Neural cell (in vitro differentiated cells): ENCODE measurements around the gene SPOCK1. TPM values are rescaled to one million over a fixed set of nuclear protein-coding genes. Genes with fewer than 3 reads are reported as not detected.

Experiments used
- H2AFZ ChIP-seq: fragments of 200-600, 300-800 bp; sonication (generic), shearing (Covaris generic); 2 replicates; pipeline ENCODE4 v1.6.0; 2014; ENCODE audit warnings: low read depth, mild to moderate bottlenecking, antibody characterized with exemption, low read length, moderate library complexity
- H3F3A ChIP-seq: fragments of 200-600 bp; shearing (Covaris generic); 2 replicates; pipeline ENCODE4 v1.6.1; 2016; ENCODE audit warnings: mild to moderate bottlenecking, moderate library complexity, mixed read lengths, antibody characterized with exemption, low read length; ENCODE audit not compliant: insufficient read depth, poor library complexity, severe bottlenecking
- H3K27ac ChIP-seq: fragments of 200-600, 300-800 bp; sonication (generic), shearing (Covaris generic); 2 replicates; pipeline ENCODE4 v1.5.1; 2014; ENCODE audit warnings: mild to moderate bottlenecking, low read length, moderate library complexity
- H3K27me3 ChIP-seq: fragments of 300-800, 200-600 bp; sonication (generic), shearing (Covaris generic); 2 replicates; pipeline ENCODE4 v1.6.0; 2014; ENCODE audit warnings: mild to moderate bottlenecking, low read depth, low read length, moderate library complexity; ENCODE audit not compliant: insufficient read depth
- H3K36me3 ChIP-seq: fragments of 300-800, 200-600 bp; sonication (generic), shearing (Covaris generic); 2 replicates; pipeline ENCODE4 v1.5.1; 2014; ENCODE audit warnings: mild to moderate bottlenecking, antibody characterized with exemption, low read length, moderate library complexity; ENCODE audit not compliant: insufficient read depth
- H3K4me2 ChIP-seq: fragments of 300-800, 200-600 bp; sonication (generic), shearing (Covaris generic); 2 replicates; pipeline ENCODE4 v1.6.0; 2014; ENCODE audit warnings: mild to moderate bottlenecking, low read length
- H3K4me3 ChIP-seq: fragments of 300-800, 200-600 bp; sonication (generic), shearing (Covaris generic); 2 replicates; pipeline ENCODE4 v1.5.1; 2014; ENCODE audit warnings: mild to moderate bottlenecking, low read length, moderate library complexity
- H3K79me2 ChIP-seq: fragments of 200-600 bp; shearing (Covaris generic); replicated peaks from 2 replicates; pipeline ENCODE4 v1.6.0; 2014; ENCODE audit warnings: mild to moderate bottlenecking, low read length, moderate library complexity; ENCODE audit not compliant: insufficient read depth
- H3K9ac ChIP-seq: fragments of 300-800, 200-600 bp; sonication (generic), shearing (Covaris generic); 2 replicates; pipeline ENCODE4 v1.6.1; 2016; ENCODE audit warnings: mild to moderate bottlenecking, low read length, mixed read lengths
- H3K9me2 ChIP-seq: fragments of 200-600 bp; shearing (Covaris generic); 2 replicates; pipeline ENCODE4 v1.6.1; 2016; ENCODE audit warnings: mild to moderate bottlenecking, low read length, mixed read lengths; ENCODE audit not compliant: insufficient read depth
- H3K9me3 ChIP-seq: fragments of 200-600, 300-800 bp; sonication (generic), shearing (Covaris generic); 2 replicates; pipeline ENCODE4 v1.6.1; 2016; ENCODE audit warnings: mild to moderate bottlenecking, mixed run types, low read length, moderate library complexity, mixed read lengths
- H4K20me1 ChIP-seq: fragments of 200-600 bp; shearing (Covaris generic); 2 replicates; pipeline ENCODE4 v1.6.1; 2016; ENCODE audit warnings: mild to moderate bottlenecking, mixed run types; ENCODE audit not compliant: insufficient read depth
- CTCF ChIP-seq: fragments of 450-650 bp; IDR thresholded peaks from 2 replicates; pipeline ENCODE4 v1.5.1; 2014; ENCODE audit warnings: antibody characterized with exemption, mild to moderate bottlenecking, moderate library complexity; ENCODE audit not compliant: poor library complexity, severe bottlenecking
- EP300 ChIP-seq: fragments of 450-650 bp; conservative IDR thresholded peaks from 2 replicates; pipeline ENCODE4 v1.6.1; 2014; ENCODE audit warnings: antibody characterized with exemption, mild to moderate bottlenecking, moderate library complexity; ENCODE audit not compliant: poor library complexity, severe bottlenecking
- EZH2 ChIP-seq: fragments of 200-600, 300-800 bp; shearing (Covaris generic), sonication (generic); IDR thresholded peaks from 2 replicates; pipeline ENCODE4 v1.6.1; 2014; ENCODE audit warnings: antibody characterized with exemption, low read length, borderline replicate concordance, mild to moderate bottlenecking; ENCODE audit not compliant: insufficient read depth, poor library complexity, severe bottlenecking
- MXI1 ChIP-seq: fragments of 450-650 bp; conservative IDR thresholded peaks from 2 replicates; pipeline ENCODE4 v1.6.1; 2014; ENCODE audit warnings: antibody characterized with exemption, mild to moderate bottlenecking; ENCODE audit not compliant: poor library complexity, severe bottlenecking
- POLR2AphosphoS5 ChIP-seq: IDR thresholded peaks from 2 replicates; pipeline ENCODE4 v1.6.1; 2012
- RAD21 ChIP-seq: fragments of 450-650 bp; conservative IDR thresholded peaks from 2 replicates; pipeline ENCODE4 v1.6.1; 2014; ENCODE audit warnings: antibody characterized with exemption, mild to moderate bottlenecking, moderate library complexity
- REST ChIP-seq: IDR thresholded peaks from 2 replicates; pipeline ENCODE4 v1.6.1; 2012; ENCODE audit warnings: borderline replicate concordance
- SMC3 ChIP-seq: fragments of 450-650 bp; conservative IDR thresholded peaks from 2 replicates; pipeline ENCODE4 v1.6.1; 2014; ENCODE audit warnings: antibody characterized with exemption, mild to moderate bottlenecking, moderate library complexity; ENCODE audit not compliant: poor library complexity
- TAF1 ChIP-seq: IDR thresholded peaks from 2 replicates; pipeline ENCODE4 v1.6.1; 2012; ENCODE audit warnings: low read depth
- polyA plus RNA-seq: library from polyadenylated mRNA; depleted of rRNA; stranded (reverse); fragments of >200 nt; gene quantifications from 2 replicates; pipeline ENCODE4 v1.2.3, GENCODE V29; 2014

Gene SPOCK1
- polyA plus RNA-seq, 1 donor from 2014 or later: 33.6 TPM

- Histone ChIP-seq H3K9me3 (peaks cover under 1% of the 10 kb centered on the region), H3K9ac (no peak overlapping the region), H3F3A (peaks cover 2% of the 10 kb centered on the region), H4K20me1 (no peaks in the 10 kb centered on the region), H3K4me3 (no peak overlapping the region), H2AFZ (no peak overlapping the region), H3K27me3 (no peaks in the 10 kb centered on the region), H3K27ac (peak overlapping the region; percentile 89), H3K36me3 (no peaks in the 10 kb centered on the region), H3K4me2 (no peak overlapping the region), H3K9me2 (no peaks in the 10 kb centered on the region), H3K79me2 (no peaks in the 10 kb centered on the region)
- no peak for TF ChIP-seq CTCF
- TF ChIP-seq TAF1: no peak
- no peak for TF ChIP-seq SMC3
- no peak for TF ChIP-seq EZH2
- TF ChIP-seq REST: no peak
- TF ChIP-seq POLR2AphosphoS5: no peak
Observed at GRCh38 chr5:137037848-137038247, 461.3 kb downstream of the SPOCK1 start.

GRCh38 chr5:137036640-137037039, 462.5 kb downstream of the SPOCK1 start:
- TF ChIP-seq REST: peak; percentile 87
- TF ChIP-seq SMC3: peak; percentile 52
- TF ChIP-seq MXI1: peak; percentile 47
- peak; percentile 97 for TF ChIP-seq EP300
- no peak for TF ChIP-seq EZH2
- no peak for TF ChIP-seq TAF1
- TF ChIP-seq POLR2AphosphoS5: peak; percentile 85
- TF ChIP-seq CTCF: no peak
- TF ChIP-seq RAD21: peak; percentile 41
- H4K20me1 ChIP-seq: no peaks in the 10 kb centered on the region
- H2AFZ ChIP-seq: no peak overlapping the region
- peak overlapping the region; percentile 46 for H3K4me3 ChIP-seq
- H3K9me3 ChIP-seq: no peaks in the 10 kb centered on the region
- H3K36me3 ChIP-seq: no peaks in the 10 kb centered on the region
- no peaks in the 10 kb centered on the region for H3K27me3 ChIP-seq
- peaks cover 2% of the 10 kb centered on the region for H3F3A ChIP-seq
- H3K79me2 ChIP-seq: no peaks in the 10 kb centered on the region
- H3K4me2 ChIP-seq: peak overlapping the region; percentile 23
- H3K27ac ChIP-seq: peak overlapping the region; percentile 89
- no peaks in the 10 kb centered on the region for H3K9me2 ChIP-seq
- H3K9ac ChIP-seq: peak overlapping the region; percentile 48
